ENCODE data around the gene PIK3CA. TPM values are rescaled to one million over a fixed set of nuclear protein-coding genes. Genes with fewer than 3 reads are reported as not detected.

The PIK3CA gene
- total and polyA plus RNA-seq, 10 of the 15 experiments (the other 5 are each of a cell fraction or from before 2014, with no cell fraction given): 3.0 to 18.6 (median 9.0) TPM

- no peak for TF ChIP-seq ZBTB40 (IDR thresholded peaks at IDR 0.05; ENCODE audit: borderline replicate concordance)
- TF ChIP-seq, protein P1, sequence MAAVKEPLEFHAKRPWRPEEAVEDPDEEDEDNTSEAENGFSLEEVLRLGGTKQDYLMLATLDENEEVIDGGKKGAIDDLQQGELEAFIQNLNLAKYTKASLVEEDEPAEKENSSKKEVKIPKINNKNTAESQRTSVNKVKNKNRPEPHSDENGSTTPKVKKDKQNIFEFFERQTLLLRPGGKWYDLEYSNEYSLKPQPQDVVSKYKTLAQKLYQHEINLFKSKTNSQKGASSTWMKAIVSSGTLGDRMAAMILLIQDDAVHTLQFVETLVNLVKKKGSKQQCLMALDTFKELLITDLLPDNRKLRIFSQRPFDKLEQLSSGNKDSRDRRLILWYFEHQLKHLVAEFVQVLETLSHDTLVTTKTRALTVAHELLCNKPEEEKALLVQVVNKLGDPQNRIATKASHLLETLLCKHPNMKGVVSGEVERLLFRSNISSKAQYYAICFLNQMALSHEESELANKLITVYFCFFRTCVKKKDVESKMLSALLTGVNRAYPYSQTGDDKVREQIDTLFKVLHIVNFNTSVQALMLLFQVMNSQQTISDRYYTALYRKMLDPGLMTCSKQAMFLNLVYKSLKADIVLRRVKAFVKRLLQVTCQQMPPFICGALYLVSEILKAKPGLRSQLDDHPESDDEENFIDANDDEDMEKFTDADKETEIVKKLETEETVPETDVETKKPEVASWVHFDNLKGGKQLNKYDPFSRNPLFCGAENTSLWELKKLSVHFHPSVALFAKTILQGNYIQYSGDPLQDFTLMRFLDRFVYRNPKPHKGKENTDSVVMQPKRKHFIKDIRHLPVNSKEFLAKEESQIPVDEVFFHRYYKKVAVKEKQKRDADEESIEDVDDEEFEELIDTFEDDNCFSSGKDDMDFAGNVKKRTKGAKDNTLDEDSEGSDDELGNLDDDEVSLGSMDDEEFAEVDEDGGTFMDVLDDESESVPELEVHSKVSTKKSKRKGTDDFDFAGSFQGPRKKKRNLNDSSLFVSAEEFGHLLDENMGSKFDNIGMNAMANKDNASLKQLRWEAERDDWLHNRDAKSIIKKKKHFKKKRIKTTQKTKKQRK (IDR thresholded peaks at IDR 0.05; ENCODE audit: low read depth, low read length): no peak
- TF ChIP-seq, protein P2, sequence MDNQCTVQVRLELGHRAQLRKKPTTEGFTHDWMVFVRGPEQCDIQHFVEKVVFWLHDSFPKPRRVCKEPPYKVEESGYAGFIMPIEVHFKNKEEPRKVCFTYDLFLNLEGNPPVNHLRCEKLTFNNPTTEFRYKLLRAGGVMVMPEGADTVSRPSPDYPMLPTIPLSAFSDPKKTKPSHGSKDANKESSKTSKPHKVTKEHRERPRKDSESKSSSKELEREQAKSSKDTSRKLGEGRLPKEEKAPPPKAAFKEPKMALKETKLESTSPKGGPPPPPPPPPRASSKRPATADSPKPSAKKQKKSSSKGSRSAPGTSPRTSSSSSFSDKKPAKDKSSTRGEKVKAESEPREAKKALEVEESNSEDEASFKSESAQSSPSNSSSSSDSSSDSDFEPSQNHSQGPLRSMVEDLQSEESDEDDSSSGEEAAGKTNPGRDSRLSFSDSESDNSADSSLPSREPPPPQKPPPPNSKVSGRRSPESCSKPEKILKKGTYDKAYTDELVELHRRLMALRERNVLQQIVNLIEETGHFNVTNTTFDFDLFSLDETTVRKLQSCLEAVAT (IDR thresholded peaks at IDR 0.05): no peak
- TF ChIP-seq ETV6 (conservative IDR thresholded peaks at IDR 0.05 in 1 of 2, IDR thresholded peaks at IDR 0.05 in 1 of 2; ENCODE audit: borderline replicate concordance in 1 of 2, low read depth in 1 of 2): no peak
- TF ChIP-seq SMARCA5 (IDR thresholded peaks at IDR 0.05): no peak
- no peak for TF ChIP-seq EP300 (IDR thresholded peaks at IDR 0.05; ENCODE audit: borderline replicate concordance in 1 of 2, control insufficient read depth in 1 of 2, low read depth in 2 of 2, low read length in 2 of 2)
- no peak for TF ChIP-seq NBN (IDR thresholded peaks at IDR 0.05)
- no peak for TF ChIP-seq WRNIP1 (IDR thresholded peaks at IDR 0.05; ENCODE audit: borderline replicate concordance, low read depth, low read length)
- no peak for TF ChIP-seq RCOR1 (conservative IDR thresholded peaks at IDR 0.05; ENCODE audit: low read depth, low read length)
- TF ChIP-seq, protein P3, sequence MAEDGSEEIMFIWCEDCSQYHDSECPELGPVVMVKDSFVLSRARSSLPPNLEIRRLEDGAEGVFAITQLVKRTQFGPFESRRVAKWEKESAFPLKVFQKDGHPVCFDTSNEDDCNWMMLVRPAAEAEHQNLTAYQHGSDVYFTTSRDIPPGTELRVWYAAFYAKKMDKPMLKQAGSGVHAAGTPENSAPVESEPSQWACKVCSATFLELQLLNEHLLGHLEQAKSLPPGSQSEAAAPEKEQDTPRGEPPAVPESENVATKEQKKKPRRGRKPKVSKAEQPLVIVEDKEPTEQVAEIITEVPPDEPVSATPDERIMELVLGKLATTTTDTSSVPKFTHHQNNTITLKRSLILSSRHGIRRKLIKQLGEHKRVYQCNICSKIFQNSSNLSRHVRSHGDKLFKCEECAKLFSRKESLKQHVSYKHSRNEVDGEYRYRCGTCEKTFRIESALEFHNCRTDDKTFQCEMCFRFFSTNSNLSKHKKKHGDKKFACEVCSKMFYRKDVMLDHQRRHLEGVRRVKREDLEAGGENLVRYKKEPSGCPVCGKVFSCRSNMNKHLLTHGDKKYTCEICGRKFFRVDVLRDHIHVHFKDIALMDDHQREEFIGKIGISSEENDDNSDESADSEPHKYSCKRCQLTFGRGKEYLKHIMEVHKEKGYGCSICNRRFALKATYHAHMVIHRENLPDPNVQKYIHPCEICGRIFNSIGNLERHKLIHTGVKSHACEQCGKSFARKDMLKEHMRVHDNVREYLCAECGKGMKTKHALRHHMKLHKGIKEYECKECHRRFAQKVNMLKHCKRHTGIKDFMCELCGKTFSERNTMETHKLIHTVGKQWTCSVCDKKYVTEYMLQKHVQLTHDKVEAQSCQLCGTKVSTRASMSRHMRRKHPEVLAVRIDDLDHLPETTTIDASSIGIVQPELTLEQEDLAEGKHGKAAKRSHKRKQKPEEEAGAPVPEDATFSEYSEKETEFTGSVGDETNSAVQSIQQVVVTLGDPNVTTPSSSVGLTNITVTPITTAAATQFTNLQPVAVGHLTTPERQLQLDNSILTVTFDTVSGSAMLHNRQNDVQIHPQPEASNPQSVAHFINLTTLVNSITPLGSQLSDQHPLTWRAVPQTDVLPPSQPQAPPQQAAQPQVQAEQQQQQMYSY (CRISPR knock-in tag; IDR thresholded peaks at IDR 0.05): no peak
These were observed 115.0 kb downstream of the PIK3CA start (continued) for GRCh38 chr3:179263134-179263533.

Measured in GM12878 (cell line).